NCI-H526 (cell line): ENCODE results near the gene CACNA2D3.

Experiments used
- DNase-seq, 2 experiments: peaks; one replicate each; lab custom pipeline; 2025; lab: John Stamatoyannopoulos, UW

CACNA2D3 gene

DNA sequence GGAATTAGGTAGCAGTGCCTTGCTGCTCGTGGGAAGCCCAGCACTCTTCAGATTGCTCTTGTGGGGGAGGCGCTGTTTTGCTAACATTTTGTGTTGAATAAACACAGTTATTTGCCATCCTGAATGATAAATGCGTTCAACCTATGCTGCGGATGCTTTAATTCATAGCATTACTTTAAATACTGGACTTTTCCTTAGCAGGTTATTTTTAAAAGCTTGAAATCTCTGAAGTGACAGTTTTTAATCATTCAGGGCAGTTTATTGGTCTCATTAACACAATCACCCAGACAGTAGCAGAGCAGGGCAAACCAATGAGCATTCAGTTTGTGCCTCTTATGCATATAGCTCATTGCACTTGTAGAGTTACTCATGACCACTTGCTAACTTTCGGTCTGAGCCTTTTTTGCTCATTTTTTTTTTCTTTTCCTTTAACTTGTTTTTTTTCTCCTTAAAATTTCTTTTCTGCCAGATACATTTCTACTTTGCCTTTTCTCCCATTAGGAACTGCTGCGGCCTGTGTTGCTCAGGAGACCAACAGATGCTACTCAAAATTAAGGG lies 5.2 kb downstream of the CACNA2D3 start:
- no peak for DNase-seq

DNA sequence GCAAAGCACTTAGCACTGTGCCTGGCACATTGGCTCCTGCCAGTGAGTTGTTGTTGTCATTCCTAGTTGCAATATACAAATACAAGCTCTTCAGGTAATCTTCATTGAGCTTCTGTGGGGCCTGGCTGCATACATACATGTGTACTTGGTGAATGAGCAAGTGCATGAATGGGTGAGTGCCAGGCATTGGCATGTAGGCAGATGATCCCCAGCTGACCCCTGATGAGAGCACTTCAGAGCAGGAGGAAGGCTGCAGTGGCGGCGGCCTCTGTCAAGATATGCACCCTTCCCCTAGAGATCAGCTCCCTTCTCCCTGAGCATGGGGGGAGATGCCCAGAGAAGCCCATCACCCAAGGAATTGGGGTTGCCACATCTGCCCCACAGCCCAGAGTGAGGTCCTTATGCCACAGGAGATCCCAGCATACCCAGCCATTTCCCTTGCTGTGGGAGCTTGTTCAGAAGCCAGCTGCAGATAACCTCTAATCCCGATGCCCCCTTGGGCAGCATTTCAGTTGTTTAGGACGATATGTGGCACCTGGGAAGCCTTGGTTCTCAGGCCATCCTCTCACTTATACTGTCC lies 8.8 kb downstream of the CACNA2D3 start:
- DNase-seq, result no peak

DNA sequence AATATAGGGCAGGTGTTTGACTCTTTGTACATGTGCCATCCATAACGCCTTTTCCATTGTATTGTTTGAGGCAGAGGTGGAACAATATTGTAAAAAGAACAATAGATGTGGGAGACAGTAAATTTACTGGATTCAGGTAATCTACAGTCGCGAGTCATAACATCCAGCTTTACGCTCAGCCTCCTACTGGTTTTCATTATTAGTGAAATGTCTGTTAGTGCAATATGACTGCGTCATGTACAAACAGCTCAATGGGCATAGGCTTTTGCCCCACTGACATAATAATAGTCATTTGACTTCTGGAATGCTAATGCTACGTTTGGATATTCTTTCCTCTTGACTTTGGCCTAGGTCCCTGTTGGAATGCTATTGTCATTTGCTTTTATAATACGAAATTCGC lies 9.5 kb downstream of the CACNA2D3 start:
- DNase-seq, result no peak

GRCh38 chr3:54132685-54133084 lies 10.3 kb downstream of the CACNA2D3 start:
- no peak for DNase-seq

DNA sequence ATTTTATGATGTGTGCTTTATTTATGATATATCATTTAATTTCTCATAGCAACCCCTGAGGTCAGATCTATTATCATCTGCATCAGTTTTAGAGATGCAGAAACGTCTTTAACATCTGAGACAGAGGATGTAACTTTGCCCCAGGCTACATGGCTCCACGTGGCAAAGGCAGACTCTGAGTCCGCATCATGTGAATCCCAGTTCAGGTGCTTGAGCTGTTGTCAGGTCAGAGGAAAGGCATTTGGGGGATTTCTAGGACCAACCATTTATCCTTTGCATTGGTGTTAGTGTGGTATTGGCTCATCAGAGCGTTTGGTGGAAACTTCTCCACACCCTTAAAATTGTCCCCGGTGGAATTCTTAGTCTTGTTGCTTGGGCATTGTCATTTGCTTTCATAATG lies 10.8 kb downstream of the CACNA2D3 start:
- no peak for DNase-seq

- no peak for DNase-seq
Measured at GRCh38 chr3:54134155-54134554, 11.8 kb downstream of the CACNA2D3 start.

DNA sequence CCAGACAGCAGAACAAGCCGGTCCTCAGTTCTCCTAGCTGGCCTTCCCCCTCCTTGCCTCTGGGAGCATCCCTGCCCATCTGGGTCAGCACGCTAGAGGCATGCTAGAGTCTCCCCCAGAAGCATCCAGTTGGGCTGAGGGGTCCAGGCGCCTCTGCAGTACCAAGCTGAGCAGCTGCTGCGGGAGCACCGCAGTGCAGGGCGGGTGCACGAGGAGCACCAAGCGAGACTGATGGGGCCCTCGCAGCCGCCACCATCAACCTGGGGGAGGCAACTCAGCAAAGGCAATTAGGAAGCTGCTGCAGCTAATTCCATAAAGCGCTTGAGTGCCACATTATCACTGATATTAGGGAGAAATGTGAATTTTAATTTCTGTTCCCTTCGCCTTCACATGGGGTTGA lies 12.4 kb downstream of the CACNA2D3 start:
- DNase-seq, result no peak

DNA sequence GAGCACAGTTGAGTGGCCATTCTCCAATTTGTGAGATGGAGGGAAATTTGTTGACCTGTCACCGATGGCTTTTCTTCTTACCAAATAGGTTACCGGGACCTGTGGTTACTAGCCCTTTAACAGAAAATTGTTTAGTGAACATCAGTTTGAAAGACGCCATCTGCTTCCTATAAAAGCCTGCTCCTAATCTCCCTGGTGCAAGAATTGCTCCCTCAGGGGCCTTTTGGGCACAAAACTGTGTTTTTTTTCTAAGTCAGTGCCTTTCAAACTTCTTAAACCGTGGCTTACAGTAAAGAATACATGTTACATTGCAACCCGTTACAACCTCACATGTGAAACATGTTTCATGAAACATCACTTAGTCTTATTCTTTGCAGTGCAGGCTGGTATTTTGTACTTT lies 15.0 kb downstream of the CACNA2D3 start:
- no peak for DNase-seq

- DNase-seq, result no peak
Measured at GRCh38 chr3:54138937-54139547, 16.7 kb downstream of the CACNA2D3 start.

GRCh38 chr3:54139630-54140029 lies 17.3 kb downstream of the CACNA2D3 start:
- peak in 1 of 2 experiments; percentile 16 for DNase-seq

- DNase-seq, result no peak
Measured at GRCh38 chr3:54144284-54144683, 21.9 kb downstream of the CACNA2D3 start.

- peak; percentile 15 to 78 for DNase-seq
Measured at GRCh38 chr3:54146506-54147239, 24.3 kb downstream of the CACNA2D3 start.

DNA sequence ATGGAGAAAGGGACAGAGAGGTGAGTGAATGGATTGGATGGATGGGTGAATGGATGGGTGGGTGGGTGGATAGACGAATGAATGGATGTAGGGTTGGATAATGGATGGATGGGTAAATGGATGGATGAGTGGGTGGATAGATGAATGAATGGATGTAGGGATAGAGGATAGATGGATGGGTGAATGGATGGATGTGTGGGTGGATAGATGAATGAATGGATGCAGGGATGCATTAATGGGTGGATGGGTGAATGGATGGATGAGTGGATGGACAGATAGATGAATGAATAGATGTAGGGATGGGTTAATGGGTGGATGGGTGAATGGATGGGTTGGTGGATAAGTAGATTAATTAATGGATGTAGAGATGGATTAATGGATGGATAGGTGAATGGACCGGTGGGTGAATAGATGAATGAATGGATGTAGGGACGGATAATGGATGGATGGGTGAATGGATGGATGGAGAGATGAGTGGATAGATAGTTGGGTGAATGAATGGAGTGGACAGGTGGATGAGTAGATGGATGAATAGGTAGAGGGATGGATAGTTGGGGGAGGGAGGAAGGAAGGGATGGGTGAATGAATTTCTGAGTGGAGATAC lies 28.6 kb downstream of the CACNA2D3 start:
- DNase-seq, result no peak

DNA sequence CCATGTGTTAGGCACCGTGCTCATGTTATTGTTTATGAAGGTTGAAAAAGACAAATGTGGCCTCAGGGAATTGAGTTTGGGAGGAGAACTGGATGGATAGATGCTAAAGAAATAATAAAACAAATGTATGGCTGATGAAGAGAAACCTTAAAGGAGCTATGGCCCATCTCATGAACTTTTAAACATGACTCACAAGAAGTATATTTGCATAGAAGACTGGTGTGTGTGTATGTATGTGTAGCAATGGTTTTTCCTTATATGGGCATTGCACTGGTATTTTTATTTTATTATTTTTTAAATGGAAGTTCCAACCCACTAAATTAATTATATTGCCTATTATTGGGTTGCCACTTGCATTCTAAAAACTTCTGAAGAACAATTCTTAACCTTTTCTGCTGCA lies 31.1 kb downstream of the CACNA2D3 start:
- no peak for DNase-seq

GRCh38 chr3:54157860-54158259 lies 35.5 kb downstream of the CACNA2D3 start:
- DNase-seq, result peak in 1 of 2 experiments; percentile 21

- DNase-seq, result no peak
Measured at GRCh38 chr3:54159917-54160316, 37.6 kb downstream of the CACNA2D3 start.

GRCh38 chr3:54163441-54163840 lies 41.1 kb downstream of the CACNA2D3 start:
- DNase-seq, result no peak

- no peak for DNase-seq
Measured at GRCh38 chr3:54164192-54164975, 42.0 kb downstream of the CACNA2D3 start.

DNA sequence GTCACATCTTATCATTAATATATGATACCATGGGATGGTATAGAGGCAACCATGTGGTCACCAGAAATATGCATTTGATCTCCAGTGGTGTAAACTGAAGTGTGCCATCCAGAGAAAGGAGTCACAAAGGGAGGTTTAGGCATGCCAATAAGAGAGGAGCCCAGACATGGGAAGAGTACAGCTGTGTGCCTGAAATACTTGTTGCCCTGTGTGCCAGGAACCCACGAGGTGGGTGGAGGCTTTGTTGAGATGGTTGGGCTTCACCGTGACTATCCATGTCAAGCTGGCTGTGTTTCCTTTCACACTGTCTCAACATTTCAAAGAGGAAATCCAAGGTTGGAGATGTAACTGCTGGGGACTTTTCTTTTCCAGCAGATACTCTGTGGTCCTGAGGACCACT lies 43.5 kb downstream of the CACNA2D3 start:
- DNase-seq, result no peak

GRCh38 chr3:54167999-54168398 lies 45.6 kb downstream of the CACNA2D3 start:
- DNase-seq, result no peak

DNA sequence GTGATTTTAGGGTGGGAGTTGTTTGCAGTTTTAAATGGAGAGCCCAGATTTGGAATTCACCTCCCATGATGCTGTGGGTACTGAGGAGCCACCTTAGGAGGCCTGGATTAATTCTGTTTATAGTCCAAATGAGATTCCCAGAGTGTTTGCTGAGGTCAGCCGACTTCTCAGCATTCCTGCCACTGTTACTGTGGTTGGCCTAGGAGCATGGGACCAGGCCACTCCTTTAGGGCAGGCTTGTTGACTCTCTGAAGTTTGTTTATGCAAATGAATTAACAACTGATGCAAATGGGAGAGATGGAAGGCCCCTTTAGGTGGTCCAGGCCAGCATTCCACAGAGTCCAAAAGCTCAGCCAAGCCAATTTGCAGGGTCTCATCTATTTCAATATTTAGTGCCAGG lies 46.1 kb downstream of the CACNA2D3 start:
- DNase-seq, result peak; percentile 24 to 68

DNA sequence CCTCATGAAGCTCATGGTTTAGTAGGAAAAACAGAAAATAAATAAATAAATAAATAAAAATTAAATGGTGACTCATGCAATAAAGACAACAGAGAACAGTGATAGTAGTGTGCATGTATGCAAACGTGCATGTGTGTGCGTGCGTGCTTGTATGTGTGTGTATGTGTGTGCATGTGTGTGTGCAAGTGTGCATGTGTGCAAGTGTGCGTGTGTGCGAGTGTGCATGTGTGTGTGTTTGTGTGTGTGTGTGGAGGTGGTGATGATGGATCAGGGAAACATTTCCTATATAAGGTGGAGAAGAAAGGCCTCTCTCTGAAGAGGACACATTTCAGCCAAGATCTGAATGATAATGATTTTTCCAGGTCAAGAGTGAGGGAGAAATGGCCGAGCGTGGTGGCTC lies 47.2 kb downstream of the CACNA2D3 start:
- DNase-seq, result no peak
